ENCODE measurements around the gene LRRC7.

Gene LRRC7

GRCh38 chr1:69985376-69985775, 417.7 kb downstream of the LRRC7 start:
- Histone ChIP-seq H3K36me3 (no peaks in the 10 kb centered on the region), H3K9me3 (ENCODE audit: severe bottlenecking) (no peaks in the 10 kb centered on the region), H3K27me3 (ENCODE audit: insufficient read depth, low read depth, severe bottlenecking) (no peaks in the 10 kb centered on the region), H3K4me3 (ENCODE audit: low read depth, low read length) (no peak overlapping the region), H3K27ac (no peak overlapping the region)
- TF ChIP-seq, protein P1, sequence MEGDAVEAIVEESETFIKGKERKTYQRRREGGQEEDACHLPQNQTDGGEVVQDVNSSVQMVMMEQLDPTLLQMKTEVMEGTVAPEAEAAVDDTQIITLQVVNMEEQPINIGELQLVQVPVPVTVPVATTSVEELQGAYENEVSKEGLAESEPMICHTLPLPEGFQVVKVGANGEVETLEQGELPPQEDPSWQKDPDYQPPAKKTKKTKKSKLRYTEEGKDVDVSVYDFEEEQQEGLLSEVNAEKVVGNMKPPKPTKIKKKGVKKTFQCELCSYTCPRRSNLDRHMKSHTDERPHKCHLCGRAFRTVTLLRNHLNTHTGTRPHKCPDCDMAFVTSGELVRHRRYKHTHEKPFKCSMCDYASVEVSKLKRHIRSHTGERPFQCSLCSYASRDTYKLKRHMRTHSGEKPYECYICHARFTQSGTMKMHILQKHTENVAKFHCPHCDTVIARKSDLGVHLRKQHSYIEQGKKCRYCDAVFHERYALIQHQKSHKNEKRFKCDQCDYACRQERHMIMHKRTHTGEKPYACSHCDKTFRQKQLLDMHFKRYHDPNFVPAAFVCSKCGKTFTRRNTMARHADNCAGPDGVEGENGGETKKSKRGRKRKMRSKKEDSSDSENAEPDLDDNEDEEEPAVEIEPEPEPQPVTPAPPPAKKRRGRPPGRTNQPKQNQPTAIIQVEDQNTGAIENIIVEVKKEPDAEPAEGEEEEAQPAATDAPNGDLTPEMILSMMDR (IDR thresholded peaks at IDR 0.05; ENCODE audit: low read depth, low read length), result no peak
- no peak for DNase-seq

- DNase-seq, result no peak
- H3K27ac ChIP-seq, result no peak overlapping the region
Measured at GRCh38 chr1:69985901-69986439, 418.2 kb downstream of the LRRC7 start.

GRCh38 chr1:69987881-69988280, 420.2 kb downstream of the LRRC7 start:
- no peak overlapping the region for H3K4me3 ChIP-seq (ENCODE audit: low read depth, low read length)
- TF ChIP-seq, protein P1 (IDR thresholded peaks at IDR 0.05; ENCODE audit: low read depth, low read length), result no peak
- H3K9me3 ChIP-seq (ENCODE audit: severe bottlenecking), result no peaks in the 10 kb centered on the region
- H3K27ac ChIP-seq, result no peak overlapping the region
- DNase-seq, result no peak
- H3K36me3 ChIP-seq, result no peaks in the 10 kb centered on the region
- H3K27me3 ChIP-seq (ENCODE audit: insufficient read depth, low read depth, severe bottlenecking), result no peaks in the 10 kb centered on the region

More at GRCh38 chr1:69985901-69986439, 418.2 kb downstream of the LRRC7 start:
- no peaks in the 10 kb centered on the region for H3K36me3 ChIP-seq
- H3K9me3 ChIP-seq (ENCODE audit: severe bottlenecking), result no peaks in the 10 kb centered on the region
- no peak overlapping the region for H3K4me3 ChIP-seq (ENCODE audit: low read depth, low read length)
- TF ChIP-seq, protein P1 (IDR thresholded peaks at IDR 0.05; ENCODE audit: low read depth, low read length), result no peak
- no peaks in the 10 kb centered on the region for H3K27me3 ChIP-seq (ENCODE audit: insufficient read depth, low read depth, severe bottlenecking)

DNA sequence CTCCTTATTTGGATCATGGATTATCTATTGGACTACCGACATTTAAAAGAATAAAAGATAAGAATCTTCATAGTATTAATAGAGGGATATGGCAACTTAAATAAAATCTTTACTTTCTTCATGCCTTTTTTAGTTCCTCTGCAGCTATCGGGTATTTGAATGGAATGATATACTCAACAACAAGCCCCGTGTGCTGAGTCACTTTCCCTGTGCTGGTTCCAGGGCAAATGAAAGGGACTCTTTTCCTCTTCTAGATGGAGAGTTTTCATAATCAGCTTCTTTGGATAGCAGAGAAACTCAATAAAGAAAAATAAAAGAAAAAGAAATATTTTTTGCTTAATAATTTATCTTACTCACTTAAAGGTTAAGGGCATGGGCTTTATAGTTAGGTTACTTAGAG, 423.9 kb downstream of the LRRC7 start:
- no peak for DNase-seq
- Histone ChIP-seq H3K4me3 (ENCODE audit: low read depth, low read length) (no peak overlapping the region), H3K36me3 (no peaks in the 10 kb centered on the region), H3K27me3 (ENCODE audit: insufficient read depth, low read depth, severe bottlenecking) (no peaks in the 10 kb centered on the region), H3K27ac (no peak overlapping the region), H3K9me3 (ENCODE audit: severe bottlenecking) (no peaks in the 10 kb centered on the region)
- TF ChIP-seq, protein P1 (IDR thresholded peaks at IDR 0.05; ENCODE audit: low read depth, low read length), result no peak

GRCh38 chr1:69992594-69992993, 424.9 kb downstream of the LRRC7 start:
- TF ChIP-seq, protein P1 (IDR thresholded peaks at IDR 0.05; ENCODE audit: low read depth, low read length), result no peak
- no peaks in the 10 kb centered on the region for H3K36me3 ChIP-seq
- H3K27me3 ChIP-seq (ENCODE audit: insufficient read depth, low read depth, severe bottlenecking), result no peaks in the 10 kb centered on the region
- H3K4me3 ChIP-seq (ENCODE audit: low read depth, low read length), result no peak overlapping the region
- no peaks in the 10 kb centered on the region for H3K9me3 ChIP-seq (ENCODE audit: severe bottlenecking)
- no peak for DNase-seq
- no peak overlapping the region for H3K27ac ChIP-seq

DNA sequence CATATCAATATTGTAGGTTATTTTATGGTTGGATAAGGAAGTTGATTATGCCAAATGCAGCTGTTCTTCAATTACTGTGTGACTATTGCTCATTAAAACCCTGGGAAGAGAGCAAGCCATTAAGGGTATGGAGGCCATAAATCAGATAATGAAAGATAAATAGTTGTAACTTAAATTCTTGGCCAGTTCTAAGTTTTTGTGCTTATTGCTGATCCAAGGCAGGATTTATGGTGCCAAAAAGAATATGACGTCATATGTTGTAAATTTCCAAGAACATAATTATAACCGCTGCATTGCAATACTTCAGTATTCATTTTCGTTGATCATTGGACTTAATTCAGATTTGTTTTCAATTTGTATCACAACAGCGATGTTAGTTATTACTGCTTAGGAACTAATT, 426.1 kb downstream of the LRRC7 start:
- no peak for DNase-seq

More for the DNA sequence above, 426.1 kb downstream of the LRRC7 start:
- H3K36me3 ChIP-seq, result no peaks in the 10 kb centered on the region
- no peaks in the 10 kb centered on the region for H3K9me3 ChIP-seq (ENCODE audit: severe bottlenecking)
- H3K27ac ChIP-seq, result no peak overlapping the region
- no peak overlapping the region for H3K4me3 ChIP-seq (ENCODE audit: low read depth, low read length)
- TF ChIP-seq, protein P1 (IDR thresholded peaks at IDR 0.05; ENCODE audit: low read depth, low read length), result no peak
- H3K27me3 ChIP-seq (ENCODE audit: insufficient read depth, low read depth, severe bottlenecking), result no peaks in the 10 kb centered on the region
